A673 (cell line): Measurements from ENCODE around the gene PAX3. TPM values are rescaled to one million over a fixed set of nuclear protein-coding genes. Genes with fewer than 3 reads are reported as not detected.

Source experiments
- BruUV-seq: library from RNA; stranded (reverse); fragments of 400-500 nt; replicated peaks from 2 replicates; lab custom pipeline; 2021; lab: Mats Ljungman, UMichigan
- CTCF ChIA-PET: fragments of 300-600 bp; sonication (Branson Sonifier 250); formaldehyde crosslinking; loops from one replicate; lab custom pipeline; 2022; ENCODE audit warnings: antibody characterized with exemption; lab: Charles Lee
- POLR2A ChIA-PET: fragments of 300-600 bp; sonication (Branson Sonifier 250); formaldehyde crosslinking; loops from one replicate; lab custom pipeline; 2022; ENCODE audit warnings: antibody characterized with exemption; ENCODE audit not compliant: low non-redundant PET; lab: Charles Lee
- DNase-seq: peaks from one replicate; pipeline ENCODE4 v3.0.0-alpha.2; 2015; ENCODE audit warnings: low spot score
- H3K27ac ChIP-seq: fragments of 200-600 bp; sonication (generic); 2 replicates; pipeline ENCODE4 v1.5.1; 2016; ENCODE audit warnings: mixed run types, low read depth, mild to moderate bottlenecking, mixed read lengths, antibody characterized with exemption, low read length; ENCODE audit not compliant: poor library complexity, severe bottlenecking
- H3K27me3 ChIP-seq: fragments of 200-600 bp; sonication (generic); replicated peaks from 2 replicates; pipeline ENCODE4 v1.6.1; 2017; ENCODE audit warnings: mixed run types, low read depth, mild to moderate bottlenecking, mixed read lengths, antibody characterized with exemption, low read length; ENCODE audit not compliant: insufficient read depth, poor library complexity
- H3K36me3 ChIP-seq: fragments of 200-600 bp; sonication (generic); 2 replicates; pipeline ENCODE4 v1.6.1; 2016; ENCODE audit warnings: mixed run types, mild to moderate bottlenecking, mixed read lengths, antibody characterized with exemption, low read length; ENCODE audit not compliant: insufficient read depth, poor library complexity, severe bottlenecking
- H3K4me1 ChIP-seq: fragments of 200-600 bp; sonication (generic); 2 replicates; pipeline ENCODE4 v1.6.1; 2017; ENCODE audit warnings: mixed run types, mild to moderate bottlenecking, mixed read lengths, antibody characterized with exemption, low read length; ENCODE audit not compliant: insufficient read depth, poor library complexity, severe bottlenecking
- H3K4me3 ChIP-seq: fragments of 200-600 bp; sonication (generic); 2 replicates; pipeline ENCODE4 v1.5.1; 2016; ENCODE audit warnings: low read depth, mixed run types, mild to moderate bottlenecking, mixed read lengths, low read length; ENCODE audit not compliant: poor library complexity, severe bottlenecking
- H3K9me3 ChIP-seq: fragments of 200-600 bp; sonication (generic); 2 replicates; pipeline ENCODE4 v1.6.1; 2016; ENCODE audit warnings: mixed run types, low read depth, mild to moderate bottlenecking, mixed read lengths, antibody characterized with exemption, low read length; ENCODE audit not compliant: poor library complexity, severe bottlenecking
- CTCF ChIP-seq: fragments of 300-800, 200-600 bp; sonication (generic); conservative IDR thresholded peaks from 2 replicates; pipeline ENCODE4 v1.5.1; 2017; ENCODE audit warnings: low read depth, mild to moderate bottlenecking, antibody characterized with exemption, low read length, moderate library complexity, mixed read lengths
- EZH2 ChIP-seq: fragments of 200-600 bp; sonication (generic); IDR thresholded peaks from 2 replicates; pipeline ENCODE4 v1.6.1; 2017; ENCODE audit warnings: borderline replicate concordance, low read depth, mild to moderate bottlenecking, mixed read lengths, antibody characterized with exemption, low read length; ENCODE audit not compliant: poor library complexity, severe bottlenecking
- intact Hi-C: fragments of 100-400 bp; cut with micrococcal nuclease; formaldehyde crosslinking; loops from one replicate; pipeline ENCODE4 v1.10.0; 2022; ENCODE audit not compliant: unreplicated experiment
- total RNA-seq: library from RNA; stranded (reverse); gene quantifications from 2 replicates; pipeline ENCODE4 v1.2.3, GENCODE V29; 2021

The PAX3 gene
- total RNA-seq, 1 experiment from 2014 or later = 39.3 TPM

- Histone ChIP-seq H3K36me3 (no peaks in the 10 kb centered on the region), H3K4me1 (peaks cover 14% of the 10 kb centered on the region), H3K27me3 (no peaks in the 10 kb centered on the region), H3K27ac (no peak overlapping the region), H3K9me3 (no peaks in the 10 kb centered on the region), H3K4me3 (no peak overlapping the region)
- DNase-seq = no peak
- intact Hi-C loops = no loop called here
- ChIA-PET POLR2A (no interaction called here), CTCF (no interaction called here)
- BruUV-seq = no TSS peak
- no peak for TF ChIP-seq EZH2
- TF ChIP-seq CTCF = no peak
These were observed 59.7 kb downstream of the PAX3 start for GRCh38 chr2:222239091-222239490.

- Histone ChIP-seq H3K27me3 (no peaks in the 10 kb centered on the region), H3K27ac (no peak overlapping the region), H3K36me3 (no peaks in the 10 kb centered on the region), H3K4me1 (peaks cover 14% of the 10 kb centered on the region), H3K4me3 (no peak overlapping the region), H3K9me3 (no peaks in the 10 kb centered on the region)
- DNase-seq = no peak
- no peak for TF ChIP-seq CTCF
- no peak for TF ChIP-seq EZH2
- intact Hi-C loops = no loop called here
- no TSS peak for BruUV-seq
- POLR2A ChIA-PET = no interaction called here
- CTCF ChIA-PET = no interaction called here
These were observed 60.7 kb downstream of the PAX3 start for GRCh38 chr2:222238072-222238471.

GRCh38 chr2:222232839-222233238 lies 66.0 kb downstream of the PAX3 start:
- intact Hi-C loops = no loop called here
- TF ChIP-seq CTCF (no peak), EZH2 (no peak)
- BruUV-seq = no TSS peak
- Histone ChIP-seq H3K4me1 (peaks cover 8% of the 10 kb centered on the region), H3K27ac (no peak overlapping the region), H3K4me3 (no peak overlapping the region), H3K27me3 (no peaks in the 10 kb centered on the region), H3K9me3 (no peaks in the 10 kb centered on the region), H3K36me3 (peaks cover 9% of the 10 kb centered on the region)
- no peak for DNase-seq
- POLR2A ChIA-PET = no interaction called here
- CTCF ChIA-PET = interaction anchor here (0.6 kb wide), 1 partner anchor 43 kb away, joined by 8 read pairs; no protein-coding TSS in a partner anchor
